IMR-90 (cell line): ENCODE data around the gene LRP1-AS. TPM values are rescaled to one million over a fixed set of nuclear protein-coding genes. Genes with fewer than 3 reads are reported as not detected.

Source experiments
- ATAC-seq: fragments of 200-7000 bp; cut with Tn5 transposase; 2 replicates; pipeline ENCODE4 v1.9.1; 2020; ENCODE audit warnings: low read depth, mild to moderate bottlenecking, moderate library complexity
- BruUV-seq: library from RNA; stranded (reverse); fragments of 400-500 nt; replicated peaks from 2 replicates; lab custom pipeline; 2021; lab: Mats Ljungman, UMichigan
- CTCF ChIA-PET: fragments of 300-600 bp; formaldehyde crosslinking; extraction: SDS; loops from one replicate; lab custom pipeline; 2021; ENCODE audit warnings: antibody characterized with exemption; lab: Yijun Ruan, JAX
- POLR2A ChIA-PET: fragments of 300-600 bp; sonication (Branson Sonifier 250); formaldehyde crosslinking; loops from one replicate; lab custom pipeline; 2022; ENCODE audit warnings: antibody characterized with exemption; ENCODE audit not compliant: unreplicated experiment; lab: Charles Lee
- DNase-seq: peaks from one replicate; pipeline ENCODE4 v3.0.0; 2013
- H2AFZ ChIP-seq: replicated peaks from 2 replicates; pipeline ENCODE3; 2013; ENCODE audit warnings: low read length, mild to moderate bottlenecking; ENCODE audit not compliant: poor library complexity
- H2AK5ac ChIP-seq: 2 replicates; pipeline ENCODE4 v1.6.1; 2013; ENCODE audit warnings: low read depth, low read length, inconsistent platforms
- H2AK9ac ChIP-seq: replicated peaks from 2 replicates; pipeline ENCODE3; 2013; ENCODE audit warnings: mild to moderate bottlenecking, low read depth, low read length, moderate library complexity; ENCODE audit not compliant: poor library complexity
- H2BK120ac ChIP-seq: 2 replicates; pipeline ENCODE4 v1.6.1; 2013; ENCODE audit warnings: low read depth, low read length, inconsistent platforms
- H2BK15ac ChIP-seq: 3 replicates; pipeline ENCODE4 v1.6.1; 2013; ENCODE audit warnings: low read depth, low read length, inconsistent platforms
- H2BK20ac ChIP-seq: 2 replicates; pipeline ENCODE4 v1.6.1; 2013; ENCODE audit warnings: low read depth, mild to moderate bottlenecking, inconsistent platforms, low read length, moderate library complexity
- H2BK5ac ChIP-seq: 2 replicates; pipeline ENCODE4 v1.6.1; 2013; ENCODE audit warnings: mild to moderate bottlenecking, low read depth, low read length, inconsistent platforms; ENCODE audit not compliant: poor library complexity, severe bottlenecking
- H3K14ac ChIP-seq: replicated peaks from 2 replicates; pipeline ENCODE4 v1.6.1; 2013; ENCODE audit warnings: low read depth, low read length, inconsistent platforms
- H3K18ac ChIP-seq: 2 replicates; pipeline ENCODE4 v1.6.1; 2013; ENCODE audit warnings: low read depth, low read length, control low read depth
- H3K23ac ChIP-seq: 2 replicates; pipeline ENCODE4 v1.6.1; 2013; ENCODE audit warnings: low read depth, low read length, inconsistent platforms
- H3K27ac ChIP-seq: 2 replicates; pipeline ENCODE4 v1.5.1; 2013; ENCODE audit warnings: mild to moderate bottlenecking, control low read depth, low read length; ENCODE audit not compliant: insufficient read depth
- H3K27me3 ChIP-seq: 2 replicates; pipeline ENCODE4 v1.6.1; 2013; ENCODE audit warnings: low read length; ENCODE audit not compliant: control insufficient read depth, insufficient read depth
- H3K36me3 ChIP-seq: 2 replicates; pipeline ENCODE4 v1.6.1; 2013; ENCODE audit warnings: low read length, mixed read lengths; ENCODE audit not compliant: control insufficient read depth, insufficient read depth
- H3K4ac ChIP-seq: 2 replicates; pipeline ENCODE4 v1.6.1; 2013; ENCODE audit warnings: low read depth, low read length, inconsistent platforms
- H3K4me1 ChIP-seq: 2 replicates; pipeline ENCODE4 v1.6.1; 2013; ENCODE audit warnings: low read length, mixed read lengths; ENCODE audit not compliant: control insufficient read depth, insufficient read depth
- H3K4me2 ChIP-seq: 2 replicates; pipeline ENCODE4 v1.6.1; 2013; ENCODE audit warnings: low read depth, mild to moderate bottlenecking, control low read depth, low read length, moderate library complexity
- H3K4me3 ChIP-seq: 2 replicates; pipeline ENCODE4 v1.5.1; 2013; ENCODE audit warnings: low read depth, mild to moderate bottlenecking, control low read depth, low read length, moderate library complexity; ENCODE audit not compliant: insufficient read depth
- H3K56ac ChIP-seq: 2 replicates; pipeline ENCODE4 v1.6.1; 2013; ENCODE audit warnings: low read length, inconsistent platforms; ENCODE audit not compliant: insufficient read depth; ENCODE audit errors: extremely low read depth
- H3K79me1 ChIP-seq, 2 experiments: 2 replicates each; pipeline ENCODE4 v1.6.1; 2013; ENCODE audit warnings: low read length in 2 of 2, inconsistent platforms in 1 of 2, low read depth in 1 of 2
- H3K9ac ChIP-seq: 2 replicates; pipeline ENCODE4 v1.6.1; 2013; ENCODE audit warnings: low read depth, low read length, control low read depth
- H3K9me1 ChIP-seq: 2 replicates; pipeline ENCODE4 v1.6.1; 2013; ENCODE audit warnings: low read length, inconsistent platforms; ENCODE audit not compliant: insufficient read depth
- H3K9me3 ChIP-seq: 2 replicates; pipeline ENCODE4 v1.6.1; 2013; ENCODE audit warnings: low read length; ENCODE audit not compliant: control insufficient read depth, insufficient read depth
- H4K20me1 ChIP-seq: 2 replicates; pipeline ENCODE4 v1.6.1; 2013; ENCODE audit warnings: low read length, inconsistent platforms; ENCODE audit not compliant: insufficient read depth
- H4K5ac ChIP-seq: 2 replicates; pipeline ENCODE4 v1.6.1; 2013; ENCODE audit warnings: mild to moderate bottlenecking, low read depth, low read length, control low read depth
- H4K8ac ChIP-seq, 2 experiments: 2 replicates each; pipeline ENCODE4 v1.6.1; 2013; ENCODE audit warnings: low read depth in 2 of 2, low read length in 2 of 2, control low read depth in 1 of 2, inconsistent platforms in 1 of 2
- H4K91ac ChIP-seq: 2 replicates; pipeline ENCODE4 v1.6.1; 2013; ENCODE audit warnings: low read depth, low read length, inconsistent platforms; ENCODE audit not compliant: insufficient read depth
- BHLHE40 ChIP-seq: fragments of 150-350 bp; IDR thresholded peaks from 2 replicates; pipeline ENCODE4 v1.6.1; 2016; ENCODE audit warnings: mild to moderate bottlenecking, low read depth, low read length
- CEBPB ChIP-seq: IDR thresholded peaks from 2 replicates; pipeline ENCODE4 v1.6.1; 2012; ENCODE audit warnings: low read depth, low read length, improper control_type of control experiment
- CHD1 ChIP-seq: IDR thresholded peaks from 2 replicates; pipeline ENCODE4 v1.6.1; 2012; ENCODE audit warnings: low read depth, low read length, improper control_type of control experiment
- FOS ChIP-seq: fragments of 150-350 bp; IDR thresholded peaks from 2 replicates; pipeline ENCODE4 v1.6.1; 2016; ENCODE audit warnings: low read depth, low read length
- MAFK ChIP-seq: IDR thresholded peaks from 2 replicates; pipeline ENCODE4 v1.6.1; 2012; ENCODE audit warnings: low read depth, low read length, improper control_type of control experiment
- MAZ ChIP-seq: IDR thresholded peaks from 2 replicates; pipeline ENCODE4 v1.6.1; 2012; ENCODE audit warnings: low read depth, mild to moderate bottlenecking, low read length, improper control_type of control experiment, moderate library complexity, borderline replicate concordance
- NFE2L2 ChIP-seq: fragments of 150-350 bp; IDR thresholded peaks from 2 replicates; pipeline ENCODE4 v1.6.1; 2016; ENCODE audit warnings: low read depth, mild to moderate bottlenecking, low read length
- RAD21 ChIP-seq: IDR thresholded peaks from 2 replicates; pipeline ENCODE4 v1.6.1; 2012; ENCODE audit warnings: low read length, improper control_type of control experiment
- RCOR1 ChIP-seq: IDR thresholded peaks from 2 replicates; pipeline ENCODE4 v1.6.1; 2012; ENCODE audit warnings: mild to moderate bottlenecking, low read length, improper control_type of control experiment; ENCODE audit not compliant: insufficient replicate concordance
- RFX5 ChIP-seq: IDR thresholded peaks from 2 replicates; pipeline ENCODE4 v1.8.0; 2012; ENCODE audit warnings: low read depth, mild to moderate bottlenecking, low read length, moderate library complexity
- SMC3 ChIP-seq: fragments of 150-350 bp; IDR thresholded peaks from 2 replicates; pipeline ENCODE4 v1.6.1; 2016; ENCODE audit warnings: low read depth, mild to moderate bottlenecking, antibody characterized with exemption, low read length, moderate library complexity
- WGBS, 2 experiments: methylation state at CpG; one replicate each; pipeline versions ENCODE4 v1.1.5 to v1.1.7; 2013; ENCODE audit warnings: missing lambda C conversion rate in 2 of 2; ENCODE audit not compliant: insufficient read length in 1 of 2; ENCODE audit errors: extremely low coverage in 2 of 2; 5-methylcytosine and 5-hydroxymethylcytosine counted together
- dilution Hi-C: fragments of 300-500 bp; cut with HindIII; formaldehyde crosslinking; loops from one replicate; pipeline ENCODE4 v1.14.3; 2018; ENCODE audit warnings: low sequenced_read_pairs; ENCODE audit not compliant: unreplicated experiment
- in situ Hi-C: fragments of 300-500 bp; cut with MboI; formaldehyde crosslinking; loops from 3 replicates; pipeline ENCODE4 v1.14.3; 2019; ENCODE audit warnings: low sequenced_read_pairs, inconsistent platforms, mixed read lengths
- intact Hi-C: fragments of 100-400 bp; cut with micrococcal nuclease; formaldehyde crosslinking; loops from 2 replicates; pipeline ENCODE4 v1.10.0; 2022
- polyA plus RNA-seq, 3 experiments: library from polyadenylated mRNA; depleted of rRNA; stranded (reverse); fragments of >200 nt; gene quantifications; 2 replicates each; pipeline ENCODE4 v1.2.3, GENCODE V29; 2012; ENCODE audit warnings: low replicate concordance in 1 of 3
- total RNA-seq: library from RNA; depleted of rRNA; stranded (reverse); fragments of >200 nt; gene quantifications from 2 replicates; pipeline ENCODE4 v1.2.3, GENCODE V29; 2012
- TF ChIP-seq, protein P1 (sequence below): conservative IDR thresholded peaks from 2 replicates; pipeline ENCODE4 v1.5.1; 2012; ENCODE audit warnings: mild to moderate bottlenecking, low read depth, low read length, improper control_type of control experiment
- TF ChIP-seq, protein P2 (sequence below): fragments of 150-350 bp; IDR thresholded peaks from 2 replicates; pipeline ENCODE4 v1.6.1; 2016; ENCODE audit warnings: low read depth, mild to moderate bottlenecking, low read length, moderate library complexity, borderline replicate concordance

The LRP1-AS gene
- total and polyA plus RNA-seq, 2 of the 4 experiments (the other 2 are of a cell fraction) = not detected

DNA sequence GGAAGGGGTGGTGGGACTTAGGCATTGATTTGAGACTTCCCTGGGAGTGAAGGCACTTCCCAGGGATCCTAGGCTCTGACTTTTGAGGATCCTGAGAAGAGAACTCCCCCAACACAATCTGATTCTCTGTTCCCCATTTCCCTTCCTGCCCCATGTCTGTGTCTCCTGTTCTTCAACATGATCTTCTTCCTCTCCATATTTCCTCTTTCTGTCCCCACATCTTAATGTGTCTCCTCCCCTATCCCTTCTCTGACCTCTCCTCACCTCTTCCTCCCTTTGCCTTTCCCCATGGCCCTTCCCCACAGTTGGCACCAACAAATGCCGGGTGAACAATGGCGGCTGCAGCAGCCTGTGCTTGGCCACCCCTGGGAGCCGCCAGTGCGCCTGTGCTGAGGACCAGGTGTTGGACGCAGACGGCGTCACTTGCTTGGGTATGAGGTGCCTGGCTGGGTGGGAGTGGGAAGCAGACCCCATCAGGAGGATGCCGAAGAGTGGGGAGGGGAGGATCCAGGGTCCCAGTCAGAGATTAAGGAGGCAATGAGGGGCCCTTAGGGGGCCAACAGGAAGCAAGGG, 15.2 kb upstream of the LRP1-AS start:
- Histone ChIP-seq H3K9ac (no peak overlapping the region), H3K36me3 (peaks cover 88% of the 10 kb centered on the region), H3K79me1 (peaks cover 25 to 76% of the 10 kb centered on the region in 2 experiments; a peak in 3 of 4 replicates), H3K9me1 (peaks cover 18% of the 10 kb centered on the region), H3K27me3 (no peaks in the 10 kb centered on the region), H3K23ac (no peak overlapping the region), H2AK5ac (no peak overlapping the region), H2BK15ac (no peak overlapping the region), H3K4me3 (no peak overlapping the region), H3K4me1 (peaks cover 4% of the 10 kb centered on the region), H3K27ac (no peak overlapping the region), H3K18ac (no peak overlapping the region), H3K9me3 (no peaks in the 10 kb centered on the region), H2BK120ac (no peak overlapping the region), H3K4me2 (no peak overlapping the region), H2AFZ (no peak overlapping the region), H4K5ac (no peak overlapping the region), H2BK20ac (no peak overlapping the region), H3K14ac (no peak overlapping the region), H3K4ac (no peak overlapping the region), H4K8ac (no peak overlapping the region), H4K91ac (no peak overlapping the region), H2BK5ac (no peak overlapping the region), H2AK9ac (no peak overlapping the region), H3K56ac (no peak overlapping the region), H4K20me1 (peaks cover 53% of the 10 kb centered on the region)
- ATAC-seq (no peak), DNase-seq (no peak)
- BruUV-seq = no TSS peak
- POLR2A ChIA-PET = no interaction called here
- in situ Hi-C loops (no loop called here), dilution Hi-C loops (no loop called here), intact Hi-C loops (no loop called here)
- no peak for TF ChIP-seq RFX5
- no peak for TF ChIP-seq MAFK
- no peak for TF ChIP-seq BHLHE40
- TF ChIP-seq NFE2L2 = no peak
- TF ChIP-seq FOS = no peak
- TF ChIP-seq RAD21 = no peak
- TF ChIP-seq MAZ = no peak
- TF ChIP-seq, protein P1, sequence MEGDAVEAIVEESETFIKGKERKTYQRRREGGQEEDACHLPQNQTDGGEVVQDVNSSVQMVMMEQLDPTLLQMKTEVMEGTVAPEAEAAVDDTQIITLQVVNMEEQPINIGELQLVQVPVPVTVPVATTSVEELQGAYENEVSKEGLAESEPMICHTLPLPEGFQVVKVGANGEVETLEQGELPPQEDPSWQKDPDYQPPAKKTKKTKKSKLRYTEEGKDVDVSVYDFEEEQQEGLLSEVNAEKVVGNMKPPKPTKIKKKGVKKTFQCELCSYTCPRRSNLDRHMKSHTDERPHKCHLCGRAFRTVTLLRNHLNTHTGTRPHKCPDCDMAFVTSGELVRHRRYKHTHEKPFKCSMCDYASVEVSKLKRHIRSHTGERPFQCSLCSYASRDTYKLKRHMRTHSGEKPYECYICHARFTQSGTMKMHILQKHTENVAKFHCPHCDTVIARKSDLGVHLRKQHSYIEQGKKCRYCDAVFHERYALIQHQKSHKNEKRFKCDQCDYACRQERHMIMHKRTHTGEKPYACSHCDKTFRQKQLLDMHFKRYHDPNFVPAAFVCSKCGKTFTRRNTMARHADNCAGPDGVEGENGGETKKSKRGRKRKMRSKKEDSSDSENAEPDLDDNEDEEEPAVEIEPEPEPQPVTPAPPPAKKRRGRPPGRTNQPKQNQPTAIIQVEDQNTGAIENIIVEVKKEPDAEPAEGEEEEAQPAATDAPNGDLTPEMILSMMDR = no peak
- TF ChIP-seq, protein P2, sequence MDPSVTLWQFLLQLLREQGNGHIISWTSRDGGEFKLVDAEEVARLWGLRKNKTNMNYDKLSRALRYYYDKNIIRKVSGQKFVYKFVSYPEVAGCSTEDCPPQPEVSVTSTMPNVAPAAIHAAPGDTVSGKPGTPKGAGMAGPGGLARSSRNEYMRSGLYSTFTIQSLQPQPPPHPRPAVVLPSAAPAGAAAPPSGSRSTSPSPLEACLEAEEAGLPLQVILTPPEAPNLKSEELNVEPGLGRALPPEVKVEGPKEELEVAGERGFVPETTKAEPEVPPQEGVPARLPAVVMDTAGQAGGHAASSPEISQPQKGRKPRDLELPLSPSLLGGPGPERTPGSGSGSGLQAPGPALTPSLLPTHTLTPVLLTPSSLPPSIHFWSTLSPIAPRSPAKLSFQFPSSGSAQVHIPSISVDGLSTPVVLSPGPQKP = no peak
- no peak for TF ChIP-seq RCOR1
- no peak for TF ChIP-seq SMC3
- no peak for TF ChIP-seq CEBPB
- TF ChIP-seq CHD1 = no peak
- no CpG with 5 or more reads among the region's 8 CpGs for WGBS, 2 experiments
- CTCF ChIA-PET = no interaction called here
